HepG2 (cell line): Measurements from ENCODE around the gene GPD1. TPM values are rescaled to one million over a fixed set of nuclear protein-coding genes. Genes with fewer than 3 reads are reported as not detected.

ENCODE experiments used
- ARNTL ChIP-seq: sonication (generic); formaldehyde crosslinking; IDR thresholded peaks from 2 replicates; pipeline ENCODE4 v1.4.0; 2020; ENCODE audit warnings: mild to moderate bottlenecking, missing genetic modification reagents
- BCLAF1 ChIP-seq: fragments of 450-650 bp; IDR thresholded peaks from 2 replicates; pipeline ENCODE4 v1.6.1; 2017; ENCODE audit warnings: mild to moderate bottlenecking
- CREM ChIP-seq, 2 experiments: sonication (generic) in 1 of 2; formaldehyde crosslinking in 1 of 2; IDR thresholded peaks; 2 replicates each; pipeline versions ENCODE4 v1.4.0 to v1.6.1; 2016 to 2020; ENCODE audit warnings: antibody characterized with exemption in 1 of 2, mild to moderate bottlenecking in 1 of 2, missing genetic modification reagents in 1 of 2
- ETV5 ChIP-seq: IDR thresholded peaks from 2 replicates; pipeline ENCODE4 v1.6.1; 2018; ENCODE audit warnings: missing biosample characterization, missing genetic modification reagents, inconsistent platforms, borderline replicate concordance
- HMG20B ChIP-seq: conservative IDR thresholded peaks from 2 replicates; pipeline ENCODE4 v1.6.1; 2016; ENCODE audit warnings: missing genetic modification reagents, missing compliant biosample characterization
- HNRNPK ChIP-seq: fragments of 200-400 bp; formaldehyde crosslinking; IDR thresholded peaks from 2 replicates; pipeline ENCODE4 v1.6.1; 2018; ENCODE audit warnings: low read length, low read depth, moderate library complexity, mild to moderate bottlenecking; ENCODE audit not compliant: poor library complexity, severe bottlenecking
- KLF13 ChIP-seq: sonication (generic); formaldehyde crosslinking; IDR thresholded peaks from 2 replicates; pipeline ENCODE4 v1.4.0; 2020; ENCODE audit warnings: mild to moderate bottlenecking, missing genetic modification reagents
- PLRG1 ChIP-seq: fragments of 450-650 bp; conservative IDR thresholded peaks from 2 replicates; pipeline ENCODE4 v1.6.1; 2016
- RELA ChIP-seq: sonication (generic); formaldehyde crosslinking; IDR thresholded peaks from 2 replicates; pipeline ENCODE4 v1.4.0; 2020; ENCODE audit warnings: missing genetic modification reagents
- RFX1 ChIP-seq: fragments of 450-650 bp; IDR thresholded peaks from 2 replicates; pipeline ENCODE4 v1.6.1; 2017
- SIX1 ChIP-seq: sonication (generic); formaldehyde crosslinking; IDR thresholded peaks from 2 replicates; pipeline ENCODE4 v1.4.0; 2020; ENCODE audit warnings: missing genetic modification reagents, borderline replicate concordance
- SMAD3 ChIP-seq: sonication (generic); formaldehyde crosslinking; IDR thresholded peaks from 2 replicates; pipeline ENCODE4 v1.4.0; 2020; ENCODE audit warnings: missing genetic modification reagents
- ZFYVE20 ChIP-seq: sonication (generic); formaldehyde crosslinking; IDR thresholded peaks from 2 replicates; pipeline ENCODE4 v1.8.0; 2023; ENCODE audit warnings: low read depth, mild to moderate bottlenecking, moderate library complexity, missing genetic modification reagents, borderline replicate concordance
- ZNF335 ChIP-seq: sonication (generic); formaldehyde crosslinking; IDR thresholded peaks from 2 replicates; pipeline ENCODE4 v1.4.0; 2020; ENCODE audit warnings: missing genetic modification reagents
- ZNF350 ChIP-seq: sonication (generic); formaldehyde crosslinking; IDR thresholded peaks from 2 replicates; pipeline ENCODE4 v1.4.0; 2020; ENCODE audit warnings: mild to moderate bottlenecking, low read depth, missing genetic modification reagents, borderline replicate concordance
- ZNF362 ChIP-seq: sonication (generic); formaldehyde crosslinking; IDR thresholded peaks from 2 replicates; pipeline ENCODE4 v1.4.0; 2020; ENCODE audit warnings: missing genetic modification reagents, mild to moderate bottlenecking, borderline replicate concordance
- ZNF550 ChIP-seq: sonication (generic); formaldehyde crosslinking; IDR thresholded peaks from 2 replicates; pipeline ENCODE4 v1.4.0; 2020; ENCODE audit warnings: mild to moderate bottlenecking, missing genetic modification reagents, borderline replicate concordance
- ZNF788 ChIP-seq: sonication (generic); formaldehyde crosslinking; IDR thresholded peaks from 2 replicates; pipeline ENCODE4 v1.5.0; 2020; ENCODE audit warnings: mild to moderate bottlenecking, missing genetic modification reagents, borderline replicate concordance
- ZNF83 ChIP-seq: sonication (generic); formaldehyde crosslinking; IDR thresholded peaks from 2 replicates; pipeline ENCODE4 v1.4.0; 2020; ENCODE audit warnings: missing genetic modification reagents, mild to moderate bottlenecking, borderline replicate concordance
- polyA plus RNA-seq, 8 experiments: library from polyadenylated mRNA; depleted of rRNA in 3 of 8; stranded (reverse) in 7 of 8; unstranded in 1 of 8; fragments of >200 nt; fragmentation: Illumina TruSeq in 4 of 8; extraction: Trizol in 4 of 8; gene quantifications; 2 replicates each; pipeline versions ENCODE4 v1.2.1 to v1.2.3, GENCODE V29; 2011 to 2016; ENCODE audit warnings: low read depth in 4 of 8, missing spikeins in 1 of 8, mixed read lengths in 1 of 8; ENCODE audit not compliant: insufficient read depth in 1 of 8
- total RNA-seq, 5 experiments: library from RNA; depleted of rRNA; stranded (reverse); fragments of >200 nt; fragmentation: Illumina TruSeq; extraction: Trizol; gene quantifications; 2 replicates each; pipeline ENCODE4 v1.2.3, GENCODE V29; 2016; ENCODE audit warnings: low read depth in 1 of 5
- TF ChIP-seq, protein P1 (sequence below): sonication (generic); formaldehyde crosslinking; IDR thresholded peaks from 2 replicates; pipeline ENCODE4 v1.4.0; 2020; ENCODE audit warnings: missing genetic modification reagents
- TF ChIP-seq, protein P2 (sequence below): sonication (generic); formaldehyde crosslinking; IDR thresholded peaks from 2 replicates; pipeline ENCODE4 v1.9.0; 2021; ENCODE audit warnings: missing genetic modification reagents, mild to moderate bottlenecking, borderline replicate concordance
- TF ChIP-seq, protein P3 (sequence below): sonication (generic); formaldehyde crosslinking; IDR thresholded peaks from 2 replicates; pipeline ENCODE4 v1.4.0; 2020; ENCODE audit warnings: missing genetic modification reagents

The GPD1 gene
- total and polyA plus RNA-seq, 2 of the 13 experiments (the other 11 are each of a cell fraction or from before 2014, with no cell fraction given) = 3.7 to 30.6 TPM

GRCh38 chr12:50082644-50083043, 21.2 kb upstream of the GPD1 start (continued):
- no peak for TF ChIP-seq ZFYVE20 (CRISPR knock-in tag)
- no peak for TF ChIP-seq BCLAF1
- no peak for TF ChIP-seq SMAD3 (CRISPR knock-in tag)
- TF ChIP-seq CREM (IDR thresholded peaks at IDR 0.05) = peak; percentile 41; the same call in 1 of the 2 replicates
- TF ChIP-seq CREM (CRISPR knock-in tag; IDR thresholded peaks at IDR 0.05) = no peak
- TF ChIP-seq RELA (CRISPR knock-in tag) = no peak
- TF ChIP-seq ZNF362 (CRISPR knock-in tag) = no peak
- TF ChIP-seq SIX1 (CRISPR knock-in tag) = no peak
- no peak for TF ChIP-seq PLRG1
- TF ChIP-seq, protein P1, sequence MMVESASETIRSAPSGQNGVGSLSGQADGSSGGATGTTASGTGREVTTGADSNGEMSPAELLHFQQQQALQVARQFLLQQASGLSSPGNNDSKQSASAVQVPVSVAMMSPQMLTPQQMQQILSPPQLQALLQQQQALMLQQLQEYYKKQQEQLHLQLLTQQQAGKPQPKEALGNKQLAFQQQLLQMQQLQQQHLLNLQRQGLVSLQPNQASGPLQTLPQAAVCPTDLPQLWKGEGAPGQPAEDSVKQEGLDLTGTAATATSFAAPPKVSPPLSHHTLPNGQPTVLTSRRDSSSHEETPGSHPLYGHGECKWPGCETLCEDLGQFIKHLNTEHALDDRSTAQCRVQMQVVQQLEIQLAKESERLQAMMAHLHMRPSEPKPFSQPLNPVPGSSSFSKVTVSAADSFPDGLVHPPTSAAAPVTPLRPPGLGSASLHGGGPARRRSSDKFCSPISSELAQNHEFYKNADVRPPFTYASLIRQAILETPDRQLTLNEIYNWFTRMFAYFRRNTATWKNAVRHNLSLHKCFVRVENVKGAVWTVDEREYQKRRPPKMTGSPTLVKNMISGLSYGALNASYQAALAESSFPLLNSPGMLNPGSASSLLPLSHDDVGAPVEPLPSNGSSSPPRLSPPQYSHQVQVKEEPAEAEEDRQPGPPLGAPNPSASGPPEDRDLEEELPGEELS (CRISPR knock-in tag) = peak; percentile 35; the same call in 1 of the 2 replicates
- no peak for TF ChIP-seq HNRNPK
- 0 out of 2 replicates have a peak, but pooled peaks have one; percentile 19 for TF ChIP-seq HMG20B
- no peak for TF ChIP-seq RFX1
- peak; percentile 24; the same call in 1 of the 2 replicates for TF ChIP-seq ZNF350
- TF ChIP-seq KLF13 = no peak
- no peak for TF ChIP-seq ZNF83 (CRISPR knock-in tag)
- TF ChIP-seq ZNF550 (CRISPR knock-in tag) = no peak
- TF ChIP-seq, protein P2, sequence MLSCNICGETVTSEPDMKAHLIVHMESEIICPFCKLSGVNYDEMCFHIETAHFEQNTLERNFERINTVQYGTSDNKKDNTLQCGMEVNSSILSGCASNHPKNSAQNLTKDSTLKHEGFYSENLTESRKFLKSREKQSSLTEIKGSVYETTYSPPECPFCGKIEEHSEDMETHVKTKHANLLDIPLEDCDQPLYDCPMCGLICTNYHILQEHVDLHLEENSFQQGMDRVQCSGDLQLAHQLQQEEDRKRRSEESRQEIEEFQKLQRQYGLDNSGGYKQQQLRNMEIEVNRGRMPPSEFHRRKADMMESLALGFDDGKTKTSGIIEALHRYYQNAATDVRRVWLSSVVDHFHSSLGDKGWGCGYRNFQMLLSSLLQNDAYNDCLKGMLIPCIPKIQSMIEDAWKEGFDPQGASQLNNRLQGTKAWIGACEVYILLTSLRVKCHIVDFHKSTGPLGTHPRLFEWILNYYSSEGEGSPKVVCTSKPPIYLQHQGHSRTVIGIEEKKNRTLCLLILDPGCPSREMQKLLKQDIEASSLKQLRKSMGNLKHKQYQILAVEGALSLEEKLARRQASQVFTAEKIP (CRISPR knock-in tag) = no peak
- peak; percentile 85 for TF ChIP-seq ARNTL (CRISPR knock-in tag)
- TF ChIP-seq, protein P3, sequence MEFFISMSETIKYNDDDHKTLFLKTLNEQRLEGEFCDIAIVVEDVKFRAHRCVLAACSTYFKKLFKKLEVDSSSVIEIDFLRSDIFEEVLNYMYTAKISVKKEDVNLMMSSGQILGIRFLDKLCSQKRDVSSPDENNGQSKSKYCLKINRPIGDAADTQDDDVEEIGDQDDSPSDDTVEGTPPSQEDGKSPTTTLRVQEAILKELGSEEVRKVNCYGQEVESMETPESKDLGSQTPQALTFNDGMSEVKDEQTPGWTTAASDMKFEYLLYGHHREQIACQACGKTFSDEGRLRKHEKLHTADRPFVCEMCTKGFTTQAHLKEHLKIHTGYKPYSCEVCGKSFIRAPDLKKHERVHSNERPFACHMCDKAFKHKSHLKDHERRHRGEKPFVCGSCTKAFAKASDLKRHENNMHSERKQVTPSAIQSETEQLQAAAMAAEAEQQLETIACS (CRISPR knock-in tag) = no peak
- TF ChIP-seq ETV5 (CRISPR knock-in tag) = peak; percentile 57; the same call in 1 of the 2 replicates
- TF ChIP-seq ZNF788 = 0 out of 2 replicates have a peak, but pooled peaks have one; percentile 54
- TF ChIP-seq ZNF335 (CRISPR knock-in tag) = peak; percentile 40; the same call in 1 of the 2 replicates
